Stimulated activated CD4-positive, alpha-beta T cell treated with anti-CD3 and anti-CD28 coated beads, Interleukin-1b, Interleukin-23, amount 100 ng/mL, for 24 hours (primary cell): ENCODE measurements around the gene DSTN.

Experiments used
- DNase-seq, 4 experiments: peaks; one replicate each; pipeline ENCODE4 v3.0.0-alpha.2; 2020; ENCODE audit warnings: low read depth in 4 of 4, low spot score in 1 of 4

Gene DSTN

DNA sequence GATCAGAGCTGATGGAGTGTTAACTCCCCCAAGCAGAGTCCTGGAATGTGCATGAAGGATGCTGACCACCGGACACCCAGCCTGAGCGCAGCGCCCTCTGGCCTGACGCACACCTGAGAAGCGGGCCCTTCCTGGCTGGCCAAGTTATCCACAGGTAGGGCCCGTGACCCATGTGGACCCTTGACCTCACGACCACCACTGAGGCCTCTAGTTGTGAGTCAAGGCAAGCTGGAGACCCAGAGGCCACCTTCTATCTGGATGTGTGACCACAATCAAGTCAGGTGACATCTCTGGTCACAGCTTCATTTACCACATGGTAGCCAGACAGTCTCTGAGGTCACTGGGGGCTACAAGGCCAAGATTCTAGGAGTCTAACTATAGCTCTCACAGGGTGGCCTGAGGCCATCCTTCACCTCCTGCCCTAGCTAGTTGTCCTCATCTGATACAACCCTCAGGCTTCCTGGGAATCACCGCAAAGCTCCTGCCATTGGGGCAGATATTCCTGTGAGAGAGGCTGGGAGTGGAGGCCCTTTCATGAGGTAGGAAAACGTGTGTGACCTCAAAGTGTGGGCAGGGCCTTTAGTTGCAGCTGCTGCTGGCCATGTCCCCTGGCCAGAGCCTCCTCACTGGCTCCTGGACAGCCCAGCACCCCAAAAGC is 53.1 kb downstream of the DSTN start:
- no peak for DNase-seq

DNA sequence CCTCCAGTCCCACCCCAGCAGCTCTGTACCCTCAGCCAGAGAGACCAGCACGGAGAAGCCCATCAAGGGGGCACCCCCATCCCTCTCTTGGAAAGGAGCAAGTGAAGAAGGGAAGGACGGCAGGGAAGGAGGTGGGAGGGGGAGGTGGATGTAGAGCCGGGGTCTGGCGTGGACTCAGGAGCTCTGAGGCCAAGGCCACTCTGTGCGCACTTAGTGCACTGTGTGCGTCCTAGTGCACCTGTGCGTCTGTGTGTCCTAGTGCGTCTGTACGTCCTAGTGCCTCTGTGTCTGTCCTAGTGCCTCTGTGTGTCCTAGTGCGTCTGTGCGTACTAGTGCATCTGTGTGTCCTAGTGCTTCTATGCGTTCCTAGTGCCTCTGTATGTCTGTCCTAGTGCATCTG is 54.2 kb downstream of the DSTN start:
- no peak for DNase-seq

DNA sequence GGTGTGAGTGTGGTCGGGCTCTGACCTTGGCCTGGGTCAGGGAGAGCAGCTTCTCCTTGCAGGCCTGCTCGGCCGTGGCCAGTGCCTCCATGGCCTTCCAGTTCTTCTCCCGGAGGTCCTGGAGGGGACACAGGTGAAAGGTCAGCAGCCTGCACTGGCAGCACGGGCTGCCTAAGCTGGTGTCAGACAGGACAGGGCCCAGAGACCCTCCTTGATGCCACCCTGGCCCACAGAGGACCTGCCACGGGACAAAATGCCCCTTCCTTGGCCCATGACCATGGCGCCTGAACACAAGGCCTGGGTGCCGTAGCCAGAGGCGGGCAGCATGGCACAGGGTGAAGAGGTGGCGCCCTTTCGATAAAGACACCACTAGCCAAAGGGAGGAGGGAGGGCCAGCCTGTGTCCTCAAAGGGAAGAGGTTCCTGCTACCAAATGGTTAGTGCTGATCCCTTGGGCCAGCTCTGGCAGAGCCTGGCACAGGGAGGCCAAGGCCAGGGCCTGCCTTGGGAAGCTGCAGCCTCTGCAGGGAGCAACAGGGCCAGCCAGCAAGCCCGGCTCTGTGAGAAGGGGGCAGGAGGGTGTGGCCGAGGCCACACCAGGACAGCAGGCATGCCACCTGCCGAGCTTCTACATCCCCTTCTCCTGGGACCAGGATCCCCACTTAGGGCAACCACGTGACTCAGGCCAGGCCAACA is 54.8 kb downstream of the DSTN start:
- no peak for DNase-seq

DNA sequence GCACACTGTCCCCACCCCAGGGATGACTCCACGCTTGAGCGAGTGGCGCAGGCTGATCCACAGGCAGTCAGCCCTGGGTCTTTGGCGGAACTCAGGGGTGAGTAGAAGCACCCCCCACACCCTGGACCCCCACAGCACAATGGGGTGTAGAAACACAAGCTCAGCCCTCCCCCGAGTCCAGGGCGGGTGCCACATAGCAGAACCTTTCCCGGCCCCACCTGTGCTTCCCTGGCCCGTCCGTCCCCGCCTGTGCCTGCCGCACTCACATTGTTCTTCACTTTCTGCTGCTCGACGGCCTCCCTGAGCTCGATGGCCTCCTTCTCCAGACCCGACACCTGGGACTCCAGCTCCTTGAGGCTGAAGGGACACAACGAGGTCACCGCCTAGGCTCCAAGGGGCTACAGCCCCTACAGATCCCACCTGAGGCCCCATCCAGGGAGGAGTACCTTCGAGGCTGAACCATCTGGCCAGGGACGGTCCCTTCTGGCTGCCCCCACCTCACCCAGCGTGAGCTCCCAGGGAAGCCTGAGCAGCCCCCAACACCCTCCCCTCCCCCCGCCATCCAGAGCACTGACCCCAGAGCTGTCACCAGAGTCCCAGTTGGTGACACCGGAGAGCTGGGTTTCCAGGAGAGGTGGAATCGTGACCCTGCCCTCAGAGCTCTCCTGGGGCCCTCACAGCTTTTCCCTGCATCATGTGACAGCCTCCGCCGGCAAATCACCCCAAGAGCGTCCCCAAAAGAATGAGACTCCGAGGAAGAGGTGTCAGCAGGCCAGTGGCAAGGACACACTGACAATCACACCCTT is 55.6 kb downstream of the DSTN start:
- DNase-seq: no peak

DNA sequence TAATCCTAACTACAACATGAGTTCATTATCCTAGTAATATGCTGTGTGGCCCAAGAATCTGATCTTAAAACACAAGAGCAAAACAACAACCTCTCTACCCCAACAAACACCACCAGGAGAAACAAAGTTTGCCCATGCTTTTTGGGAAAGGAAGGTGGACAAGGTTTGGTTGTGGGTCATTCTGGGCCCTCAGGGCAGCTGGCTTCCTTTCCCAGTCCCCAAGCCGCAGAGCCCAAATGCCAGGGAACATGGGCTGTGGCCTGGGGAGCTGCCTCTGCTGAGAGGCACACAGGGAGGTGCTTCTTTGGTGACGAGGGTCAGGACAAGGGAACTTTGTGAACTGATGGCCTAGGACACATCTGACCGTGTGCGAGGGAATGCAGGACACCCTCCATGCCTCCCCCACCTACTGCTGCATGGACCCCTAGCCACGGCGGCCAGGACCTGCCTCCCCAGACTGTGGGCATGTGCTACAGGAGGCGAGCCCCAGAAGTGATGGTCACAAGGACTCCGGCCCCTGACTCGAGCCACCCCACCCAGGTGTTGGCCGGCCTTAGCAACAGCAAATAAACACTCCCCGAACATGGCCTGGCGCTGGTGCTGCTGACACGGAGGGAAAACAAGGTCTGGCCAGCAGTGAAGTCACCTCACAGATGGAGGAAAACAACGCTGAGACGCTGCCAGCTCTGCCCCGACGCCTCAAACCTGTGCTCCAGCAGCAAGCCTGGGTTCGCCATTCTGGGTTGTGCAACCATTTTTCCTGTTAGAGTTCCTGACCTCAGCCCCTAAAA is 56.5 kb downstream of the DSTN start:
- no peak for DNase-seq

DNA sequence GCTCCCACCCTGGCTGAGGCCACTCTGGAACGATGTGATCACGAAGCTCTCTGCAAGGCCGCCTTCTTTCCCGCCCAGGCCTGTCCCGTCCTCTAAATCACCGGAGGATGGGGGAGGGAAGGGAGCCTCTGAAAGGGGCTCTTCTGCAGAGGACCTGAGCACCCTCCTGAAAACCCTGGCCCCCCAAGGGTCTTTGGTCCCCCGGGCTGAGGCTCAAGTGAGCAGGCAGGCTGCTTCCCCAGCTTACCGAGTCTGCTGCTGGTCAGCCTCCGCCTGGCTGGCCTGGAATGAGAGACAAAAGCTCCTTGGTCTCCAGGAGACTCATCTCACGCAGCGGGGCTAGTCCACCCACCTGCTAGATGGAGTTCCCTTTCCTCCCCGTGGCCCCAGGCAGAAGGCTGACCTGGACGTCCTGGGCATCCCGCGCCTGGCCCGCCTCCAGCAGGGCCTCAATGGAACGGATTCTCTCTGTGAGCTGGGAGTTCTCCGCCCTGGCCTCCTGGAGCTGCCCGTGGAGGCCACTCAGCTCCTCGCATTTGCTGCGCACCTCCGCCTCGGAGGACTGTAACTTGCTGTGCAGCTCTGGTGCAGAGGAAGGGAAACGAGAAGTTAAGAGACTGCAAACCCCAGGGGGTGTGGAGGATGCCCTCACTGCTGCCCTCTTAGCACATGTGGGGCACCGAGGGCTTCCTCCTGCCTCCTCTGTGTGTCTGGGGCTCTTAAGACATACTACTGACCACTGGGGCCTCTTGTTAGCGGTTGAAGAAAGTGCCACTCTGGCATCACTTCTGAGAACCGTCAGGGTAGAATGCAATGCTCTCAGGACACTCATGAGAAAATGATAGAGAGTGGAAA is 57.5 kb downstream of the DSTN start:
- no peak for DNase-seq

DNA sequence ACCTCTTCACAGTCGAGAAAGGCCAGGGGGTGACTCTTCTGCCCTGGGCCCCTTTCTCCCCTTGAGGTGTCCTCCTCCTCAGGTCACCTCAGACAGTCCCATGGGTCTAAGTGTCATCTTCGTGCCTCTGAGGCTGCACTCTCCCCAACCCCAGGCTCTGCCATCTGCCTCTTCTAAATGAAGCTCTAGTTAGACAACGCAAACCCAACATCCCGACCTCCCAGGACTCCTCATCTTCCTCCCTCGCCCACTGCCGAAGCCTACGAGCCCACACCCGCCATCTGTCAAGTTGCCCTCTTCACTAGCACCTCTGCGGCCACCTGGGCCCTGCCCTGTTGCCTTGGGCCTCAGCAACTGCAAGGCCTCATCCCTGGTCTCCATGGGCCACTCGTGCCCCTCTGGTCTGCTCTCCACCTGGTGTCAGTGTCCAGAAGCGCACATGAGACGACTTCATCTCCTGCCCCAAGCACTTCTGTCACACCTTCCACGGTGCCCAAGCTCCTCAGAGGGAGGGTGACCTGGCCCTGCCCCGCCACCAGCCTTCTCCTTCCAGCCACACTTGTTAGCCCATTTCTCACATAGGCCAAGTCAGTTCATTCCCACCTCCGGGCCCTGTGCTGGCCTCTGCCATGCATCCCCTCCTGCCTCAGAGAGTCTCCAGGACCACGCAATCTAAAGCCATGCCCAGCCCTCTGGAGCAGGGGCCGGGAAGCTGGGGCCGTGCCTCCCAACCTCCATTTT is 58.4 kb downstream of the DSTN start:
- no peak for DNase-seq

DNA sequence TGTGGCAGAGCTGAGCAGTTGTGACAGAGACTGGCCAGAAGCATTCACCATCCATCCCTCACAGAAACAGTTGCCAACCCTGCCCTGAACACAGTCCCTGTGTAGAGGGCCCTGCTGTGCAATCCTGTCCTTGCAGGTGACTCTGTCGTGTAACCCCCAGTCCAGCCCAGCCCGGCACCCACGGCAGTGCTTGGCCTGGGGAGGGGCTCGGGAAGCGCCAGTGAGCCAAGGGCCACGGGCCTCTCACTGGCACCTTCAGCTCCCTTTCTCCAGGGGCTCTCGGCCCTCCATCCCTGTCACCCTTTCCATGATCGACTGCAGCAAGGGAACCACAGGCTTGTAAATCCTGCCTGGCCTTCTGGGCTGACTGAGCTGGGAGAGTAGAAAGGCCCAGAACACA is 59.1 kb downstream of the DSTN start:
- no peak for DNase-seq

DNA sequence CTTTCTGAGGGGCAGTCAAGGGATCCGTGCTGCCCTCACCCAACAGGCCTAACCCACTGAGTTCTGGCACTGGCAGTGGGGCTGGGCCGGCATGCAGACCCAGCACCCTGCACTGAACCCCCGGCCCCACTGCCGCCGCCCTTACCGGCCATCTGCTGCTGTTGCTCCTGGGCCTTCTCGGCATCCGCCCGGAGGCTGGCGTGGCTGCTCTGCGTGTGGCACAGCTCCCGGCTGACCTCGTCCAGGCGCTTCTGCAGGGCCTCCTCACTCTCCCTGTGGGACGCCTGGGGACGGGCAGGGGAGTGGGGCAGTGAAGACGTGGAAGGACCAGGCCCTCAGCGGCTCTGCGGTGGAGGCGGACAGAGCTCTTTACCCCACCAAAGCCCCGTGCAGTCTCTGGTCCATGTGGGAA is 59.8 kb downstream of the DSTN start:
- DNase-seq: no peak

DNA sequence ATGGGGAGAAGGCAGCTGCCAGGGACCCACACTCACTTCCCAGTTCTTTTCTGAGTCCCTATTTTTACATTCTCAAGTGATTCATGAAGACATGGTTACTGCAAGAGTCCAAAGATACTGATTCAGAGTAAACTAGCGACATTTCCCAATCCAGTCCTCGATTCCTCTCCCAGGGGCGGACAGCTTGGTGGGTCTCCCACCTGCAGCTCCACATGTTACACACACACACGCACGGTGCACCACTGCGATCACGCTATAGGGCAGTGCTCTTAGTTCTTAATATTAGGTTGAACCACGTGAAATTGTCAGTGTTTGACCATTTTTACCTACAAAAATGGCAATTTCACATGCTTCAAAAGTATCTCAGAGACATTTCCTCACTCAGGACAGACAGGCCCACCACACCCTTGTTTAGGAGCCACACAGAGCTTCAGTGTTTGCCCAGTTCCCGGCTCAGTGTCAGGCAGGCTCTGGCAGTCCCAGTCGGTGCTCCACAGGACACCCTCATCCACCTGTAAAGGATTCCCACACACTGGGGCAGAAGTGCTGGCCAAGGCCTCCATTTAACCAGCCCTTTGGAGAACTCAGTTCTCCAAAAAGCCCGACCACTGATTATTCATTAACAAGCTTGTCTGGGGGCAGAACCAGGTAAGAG is 60.4 kb downstream of the DSTN start:
- DNase-seq: no peak

DNA sequence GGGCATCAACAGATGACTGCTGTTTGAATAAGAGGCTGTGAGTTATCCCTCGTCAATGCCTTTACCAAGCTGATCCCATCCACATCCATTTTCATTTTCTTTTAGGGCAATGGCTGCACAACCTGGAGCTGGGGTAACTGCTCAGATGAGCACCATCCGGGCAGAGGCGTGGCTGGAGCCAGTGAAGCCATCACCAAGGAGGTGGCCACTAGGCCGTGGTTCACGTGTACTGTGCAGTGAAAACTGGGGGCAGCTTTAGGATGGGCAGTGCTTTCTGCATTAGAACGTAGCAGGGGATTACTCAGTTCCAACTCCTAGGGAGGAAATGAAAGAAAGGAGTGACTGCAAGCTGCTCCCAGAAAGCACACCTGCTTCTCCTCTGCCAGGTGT is 60.9 kb downstream of the DSTN start:
- no peak for DNase-seq

DNA sequence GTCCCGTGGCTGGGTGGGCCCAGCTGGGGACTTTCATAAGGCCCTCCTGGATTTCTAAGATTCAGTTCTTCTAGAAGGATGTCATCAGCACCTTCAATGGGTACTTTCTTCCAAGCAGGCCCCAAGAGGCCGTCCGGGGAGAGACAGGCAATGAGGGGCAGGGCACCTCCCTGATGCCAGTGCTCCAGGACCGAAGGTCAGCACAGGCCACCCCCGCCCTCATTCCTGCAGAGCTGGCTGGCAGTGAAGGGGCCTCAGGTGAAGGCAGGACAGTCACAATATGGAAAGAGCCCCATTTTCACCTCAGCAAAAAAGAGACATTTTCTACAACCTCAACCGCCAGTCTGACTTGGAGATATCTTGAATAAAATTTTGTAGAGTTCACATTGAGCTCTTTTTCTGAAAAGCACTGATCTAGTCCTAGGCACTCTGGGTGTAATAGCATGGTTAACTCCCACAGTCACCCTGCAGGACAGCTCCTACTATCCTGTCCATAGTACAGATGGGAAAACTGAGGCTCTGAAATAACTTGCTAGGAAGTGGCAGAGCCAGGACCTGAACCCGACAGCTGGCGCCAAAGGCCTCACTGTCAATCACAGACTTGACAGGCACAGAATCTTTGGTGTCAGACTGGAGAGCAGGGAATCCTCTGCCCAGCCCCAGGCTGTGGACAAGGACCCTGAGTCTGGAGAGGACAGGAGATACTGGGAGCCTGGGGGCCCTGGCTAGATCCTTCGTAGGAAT is 61.9 kb downstream of the DSTN start:
- DNase-seq: no peak

DNA sequence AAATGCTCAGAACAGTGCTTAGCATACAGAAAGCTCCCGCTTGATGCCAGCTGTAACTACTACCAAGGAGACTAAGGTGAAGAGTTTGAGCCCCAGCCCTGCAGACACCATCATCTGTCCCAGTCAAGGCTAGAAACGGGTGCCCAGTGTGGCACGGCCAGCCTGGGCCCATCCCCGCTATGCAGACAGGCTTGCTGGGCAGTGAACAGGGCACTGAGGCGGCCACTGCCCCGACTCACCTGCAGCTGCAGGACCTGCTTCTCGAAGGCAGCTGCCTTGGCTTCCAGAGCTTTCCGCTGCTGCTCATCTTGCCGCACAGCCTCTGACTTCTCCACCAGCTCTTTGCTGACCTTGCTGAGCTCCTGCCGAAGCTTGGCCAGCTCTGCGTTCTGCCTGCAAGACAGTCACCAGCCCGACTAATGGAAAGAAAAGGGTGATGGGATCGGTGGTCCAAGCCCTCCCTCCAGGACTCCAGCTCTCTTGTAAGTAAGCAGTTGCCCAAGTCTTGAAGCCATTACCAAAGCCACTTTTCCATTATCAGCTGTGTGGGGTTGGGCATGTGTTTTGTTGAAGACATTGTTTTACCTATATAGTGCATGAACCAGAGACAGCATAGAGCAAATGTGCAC is 63.5 kb downstream of the DSTN start:
- no peak for DNase-seq

DNA sequence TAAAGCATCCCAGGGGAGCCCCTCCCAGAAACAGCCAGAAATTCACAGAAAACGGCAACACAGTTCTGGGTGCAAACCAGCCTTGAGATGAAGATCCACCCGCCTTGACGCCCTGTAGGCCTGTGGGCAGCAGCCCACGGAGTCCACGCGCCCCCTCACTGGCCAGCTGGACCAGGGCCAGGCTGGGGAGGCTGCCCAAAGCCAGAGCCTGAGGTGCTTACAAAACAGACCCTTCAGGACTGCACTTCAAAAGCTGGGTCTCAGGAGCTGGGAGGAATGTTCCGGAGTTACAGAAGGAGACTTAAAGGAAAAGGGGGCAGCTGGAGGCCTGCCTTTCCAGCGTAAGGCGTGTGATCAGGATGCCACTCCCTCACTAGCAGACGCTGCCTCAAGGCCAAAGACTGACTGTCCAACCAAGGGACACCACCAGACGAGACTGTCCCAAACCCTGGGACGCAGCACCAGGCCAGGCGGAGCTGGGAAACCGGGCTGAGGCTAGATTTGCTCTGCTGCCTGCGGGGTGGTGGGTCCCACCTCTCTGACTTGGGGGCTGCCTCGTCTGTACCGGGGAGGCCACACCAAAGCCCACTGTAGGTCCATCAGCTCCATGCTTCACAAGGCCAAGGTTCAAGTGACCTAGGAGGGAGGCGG is 64.1 kb downstream of the DSTN start:
- no peak for DNase-seq

DNA sequence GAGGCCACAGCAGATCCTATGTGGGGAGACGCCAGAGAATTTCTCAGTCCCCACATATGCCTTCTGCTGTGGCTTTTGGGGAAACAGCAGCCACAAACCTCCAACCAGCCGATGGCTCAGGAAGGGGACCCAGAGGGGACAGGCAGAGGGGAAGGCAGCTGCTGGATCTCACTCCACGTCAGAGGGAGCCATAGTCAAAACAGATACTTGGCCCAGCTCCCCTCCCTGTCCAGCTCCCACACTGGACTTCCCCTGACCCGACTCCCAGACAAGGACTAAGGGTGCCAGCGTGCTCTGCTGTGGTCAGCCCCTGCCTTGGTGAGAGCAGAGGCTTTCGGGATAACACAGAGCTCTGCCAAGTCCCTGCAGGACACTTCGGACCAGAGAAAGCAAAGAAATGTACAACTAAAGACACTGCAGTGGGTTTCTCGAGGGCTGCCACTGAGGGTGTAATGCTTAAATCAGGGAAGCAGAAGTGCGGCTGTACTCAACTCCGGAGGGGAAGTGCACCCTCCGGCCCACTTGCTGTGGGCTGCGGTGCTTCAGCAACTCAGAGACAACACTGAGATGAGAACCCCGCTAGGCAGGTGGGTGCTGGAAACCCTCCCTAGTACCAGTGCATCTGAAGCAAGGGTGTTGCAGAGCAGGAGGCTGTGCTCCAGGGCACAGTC is 64.9 kb downstream of the DSTN start:
- DNase-seq: no peak

DNA sequence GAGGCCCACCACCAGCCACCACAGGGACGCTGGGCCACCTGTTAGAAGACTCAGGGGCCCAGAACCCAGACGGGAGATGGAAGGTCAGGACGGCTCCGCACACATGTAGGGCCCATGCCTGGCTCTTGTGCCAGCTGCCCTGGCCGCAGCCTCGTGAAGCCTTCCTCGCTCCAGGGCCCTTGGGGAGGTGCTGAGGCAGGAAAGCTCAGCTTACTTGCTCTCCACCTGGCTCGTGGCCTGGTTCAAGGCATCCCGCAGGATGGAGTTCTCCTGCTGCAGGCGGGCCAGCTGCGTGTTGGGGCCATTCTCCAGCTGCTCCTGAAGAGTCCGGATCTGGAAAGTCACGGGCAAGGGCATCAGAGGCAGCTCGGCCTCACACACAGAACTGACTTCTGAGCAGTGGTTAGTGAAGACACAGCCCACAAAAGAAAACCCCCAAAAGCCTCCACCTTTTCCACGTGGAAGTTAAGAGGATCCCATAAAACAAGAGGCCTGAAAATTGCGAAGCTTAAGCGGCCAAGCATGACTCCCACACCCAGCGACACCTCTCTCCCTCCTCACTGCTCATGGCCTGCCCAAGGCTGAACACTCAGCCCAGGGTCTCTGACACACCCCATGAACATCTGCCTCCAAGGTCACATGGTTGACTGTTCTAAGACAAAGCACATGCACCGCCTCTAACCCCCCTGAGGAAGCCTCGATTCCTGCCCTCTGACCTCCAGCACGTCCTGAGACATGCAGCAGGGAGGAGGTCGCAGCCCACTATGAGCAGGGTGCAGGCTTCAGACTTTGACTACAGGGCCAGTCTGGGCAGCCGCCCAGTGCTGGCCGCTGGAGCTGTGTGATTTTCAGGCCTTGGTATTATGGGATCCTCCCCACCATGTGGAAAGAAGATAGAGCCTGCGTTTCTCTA is 65.7 kb downstream of the DSTN start:
- DNase-seq: no peak
